TTC549 (cell line): ENCODE data around the gene CRABP2.

ENCODE experiments used
- FAIRE-seq: peaks from 2 replicates; lab custom pipeline; 2012; peaks lifted over from hg19 to GRCh38; lab: Jason Lieb, UNC

CRABP2 gene

DNA sequence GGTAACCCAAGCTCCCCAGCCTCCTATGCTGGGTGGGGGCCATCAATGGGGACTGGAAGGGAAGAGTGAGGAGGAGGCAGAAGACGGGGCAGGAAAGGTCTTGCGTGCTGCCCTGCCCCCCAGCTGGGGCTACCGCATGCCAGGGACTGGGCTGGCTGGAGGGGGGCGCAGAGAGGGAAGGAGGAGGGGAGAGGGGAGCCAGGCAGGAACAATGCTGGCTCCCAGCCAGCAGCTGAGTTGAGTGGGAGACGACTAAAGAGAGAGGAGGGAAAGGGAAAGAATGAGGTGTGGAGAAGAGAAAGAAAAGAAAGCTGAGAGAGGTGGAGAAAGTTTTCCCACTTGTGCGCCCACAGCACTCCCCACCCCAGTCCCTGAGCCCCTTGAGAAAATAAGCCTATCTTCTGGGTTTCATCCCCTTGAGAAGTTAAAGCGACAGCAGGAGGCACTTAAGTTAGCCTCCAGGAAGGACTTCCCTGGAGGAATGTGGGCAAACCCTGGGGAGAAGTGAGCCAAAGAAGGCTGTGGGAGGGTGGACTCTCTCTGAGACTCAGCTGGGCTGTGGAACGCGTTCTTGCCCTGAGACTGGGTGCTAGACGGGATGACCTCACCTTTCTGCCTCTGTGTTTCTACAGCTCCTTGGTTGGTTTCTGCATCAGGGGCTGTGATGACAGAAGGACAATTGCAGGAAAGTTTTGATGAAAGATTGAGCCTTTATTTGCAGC is 15.3 kb downstream of the CRABP2 start:
- no peak for FAIRE-seq

DNA sequence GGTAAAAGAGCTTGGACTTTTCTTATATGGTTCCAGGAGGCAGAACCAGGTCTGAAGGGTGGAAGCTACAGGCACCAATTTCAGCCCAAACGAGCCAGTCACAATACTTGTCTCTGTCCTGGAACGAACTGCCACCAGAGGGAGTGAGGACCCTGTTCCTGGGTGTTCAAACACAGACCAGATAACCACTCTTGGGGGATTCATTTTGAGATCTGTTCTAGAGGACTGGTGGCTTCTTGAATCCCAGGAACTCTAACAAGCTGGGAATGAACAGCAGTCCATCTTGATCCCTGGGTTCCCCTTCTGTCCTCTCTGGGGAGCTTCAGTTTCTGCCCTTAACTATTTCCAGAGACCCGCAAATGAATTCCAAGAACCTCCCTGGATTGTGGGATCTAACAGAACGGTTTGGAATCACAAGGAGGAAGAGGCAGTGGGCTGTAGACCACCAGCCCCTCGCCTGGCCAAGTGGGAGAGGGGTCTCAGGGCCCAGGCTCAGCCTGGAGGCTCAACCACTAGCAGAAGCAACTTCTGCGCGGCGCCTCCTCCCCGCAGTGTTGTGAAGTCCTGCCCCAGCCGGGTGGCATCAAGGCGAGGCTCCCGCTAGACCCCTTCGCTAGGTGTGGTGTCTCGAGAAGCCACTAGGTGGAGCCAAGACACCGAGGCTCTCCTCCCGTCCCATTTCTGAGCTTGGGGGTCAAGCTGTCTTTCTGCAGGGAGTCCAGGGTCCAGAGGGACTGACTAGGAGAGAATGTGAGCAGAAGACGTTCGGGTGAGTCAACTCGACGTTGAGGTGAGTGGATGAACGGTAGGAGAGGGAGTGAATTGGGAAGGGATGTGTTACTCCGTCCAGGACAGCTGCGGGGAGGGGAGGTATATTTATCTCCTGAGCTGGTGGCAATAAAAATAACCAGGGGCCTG is 16.1 kb downstream of the CRABP2 start:
- FAIRE-seq = peak; percentile 84

- no peak for FAIRE-seq
Measured at GRCh38 chr1:156684227-156684782, 21.1 kb downstream of the CRABP2 start.

DNA sequence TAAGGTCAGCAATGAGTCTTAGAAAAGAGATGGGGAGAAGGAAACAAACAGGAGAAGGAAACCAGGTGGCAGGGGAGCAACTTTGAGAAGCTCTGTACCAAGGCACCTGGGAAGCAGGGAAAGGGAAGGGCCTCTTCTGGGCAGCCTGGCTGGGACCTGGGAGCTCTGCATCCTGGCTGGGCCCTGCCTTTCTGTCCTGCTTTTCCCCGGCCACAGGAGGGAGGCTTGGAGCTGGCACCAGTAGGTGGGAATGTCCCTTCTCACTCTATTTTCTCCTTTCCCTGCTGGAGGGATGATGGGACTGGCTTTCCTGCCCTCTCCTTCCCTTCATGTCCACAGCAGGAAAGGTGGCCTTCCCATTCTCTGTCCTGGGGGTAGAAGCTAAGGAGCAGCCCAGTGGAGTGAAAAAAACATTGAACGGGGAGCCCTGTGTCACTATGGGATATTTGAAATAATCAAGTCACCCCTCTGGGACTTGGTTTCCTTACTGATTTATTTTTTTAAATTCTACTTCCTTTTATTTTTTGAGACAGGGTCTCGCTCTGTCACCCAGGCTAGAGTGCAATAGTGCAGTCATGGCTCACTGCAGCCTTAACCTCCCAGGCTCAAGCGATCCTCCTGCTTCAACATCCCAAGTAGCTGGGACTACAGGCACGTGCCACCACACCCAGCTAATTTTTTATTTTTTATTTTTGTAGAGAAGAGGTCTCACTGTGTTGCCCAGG is 23.1 kb downstream of the CRABP2 start:
- FAIRE-seq = no peak

DNA sequence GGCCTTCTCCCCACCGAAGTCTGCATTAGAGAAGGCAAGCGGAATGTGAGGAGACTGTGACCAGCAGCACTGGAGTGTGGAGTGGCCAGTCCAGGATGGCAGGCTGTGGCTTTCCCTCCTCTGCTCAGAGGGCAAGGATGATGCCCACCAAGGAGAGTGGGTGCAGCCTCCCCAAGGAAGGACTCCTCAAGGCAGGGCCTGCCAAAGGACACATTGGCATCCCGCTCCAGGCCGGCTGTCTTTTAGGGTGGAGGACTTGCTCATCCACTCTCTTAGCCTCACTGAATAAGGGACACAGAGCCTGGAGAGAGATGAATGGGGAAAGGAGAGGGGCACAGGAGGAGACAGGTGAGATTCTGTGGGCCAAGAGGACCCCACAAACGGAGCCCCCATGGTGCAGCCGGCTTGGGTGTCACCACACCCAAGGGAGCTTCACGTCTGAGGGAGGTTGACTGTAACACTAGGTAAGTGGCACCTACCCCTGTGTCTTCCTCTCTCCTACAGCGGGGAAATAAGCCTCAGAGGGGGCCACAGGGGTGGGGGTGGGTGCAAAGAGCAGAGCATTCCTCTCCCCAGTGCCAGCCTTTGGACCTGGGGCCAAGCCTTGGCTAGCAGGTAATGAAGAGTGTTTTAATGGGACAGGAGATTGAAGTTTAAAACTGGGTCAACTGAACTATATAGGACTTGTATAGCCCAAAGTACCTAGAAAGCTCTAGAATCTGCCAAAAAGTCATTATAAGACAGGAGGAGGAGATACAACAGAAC is 24.0 kb downstream of the CRABP2 start:
- no peak for FAIRE-seq

DNA sequence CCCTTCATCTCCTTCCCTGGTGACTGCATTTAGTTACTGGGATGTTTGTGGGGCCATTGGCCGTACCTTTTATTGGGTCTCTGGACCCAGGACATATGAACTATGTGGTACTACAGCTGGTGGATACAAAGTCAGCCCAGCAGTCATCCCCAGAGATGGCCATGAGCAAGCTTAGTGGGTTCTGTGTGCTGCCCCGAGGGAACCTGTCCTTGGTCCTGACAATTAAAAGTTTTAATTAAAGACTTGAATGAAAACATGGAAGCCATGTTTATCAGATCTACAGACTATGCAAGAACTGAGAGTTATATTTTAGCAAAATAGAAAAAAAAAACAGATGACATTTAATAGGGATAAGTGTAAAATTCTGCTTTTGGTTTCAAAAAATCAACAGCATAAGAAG is 25.3 kb downstream of the CRABP2 start:
- no peak for FAIRE-seq

DNA sequence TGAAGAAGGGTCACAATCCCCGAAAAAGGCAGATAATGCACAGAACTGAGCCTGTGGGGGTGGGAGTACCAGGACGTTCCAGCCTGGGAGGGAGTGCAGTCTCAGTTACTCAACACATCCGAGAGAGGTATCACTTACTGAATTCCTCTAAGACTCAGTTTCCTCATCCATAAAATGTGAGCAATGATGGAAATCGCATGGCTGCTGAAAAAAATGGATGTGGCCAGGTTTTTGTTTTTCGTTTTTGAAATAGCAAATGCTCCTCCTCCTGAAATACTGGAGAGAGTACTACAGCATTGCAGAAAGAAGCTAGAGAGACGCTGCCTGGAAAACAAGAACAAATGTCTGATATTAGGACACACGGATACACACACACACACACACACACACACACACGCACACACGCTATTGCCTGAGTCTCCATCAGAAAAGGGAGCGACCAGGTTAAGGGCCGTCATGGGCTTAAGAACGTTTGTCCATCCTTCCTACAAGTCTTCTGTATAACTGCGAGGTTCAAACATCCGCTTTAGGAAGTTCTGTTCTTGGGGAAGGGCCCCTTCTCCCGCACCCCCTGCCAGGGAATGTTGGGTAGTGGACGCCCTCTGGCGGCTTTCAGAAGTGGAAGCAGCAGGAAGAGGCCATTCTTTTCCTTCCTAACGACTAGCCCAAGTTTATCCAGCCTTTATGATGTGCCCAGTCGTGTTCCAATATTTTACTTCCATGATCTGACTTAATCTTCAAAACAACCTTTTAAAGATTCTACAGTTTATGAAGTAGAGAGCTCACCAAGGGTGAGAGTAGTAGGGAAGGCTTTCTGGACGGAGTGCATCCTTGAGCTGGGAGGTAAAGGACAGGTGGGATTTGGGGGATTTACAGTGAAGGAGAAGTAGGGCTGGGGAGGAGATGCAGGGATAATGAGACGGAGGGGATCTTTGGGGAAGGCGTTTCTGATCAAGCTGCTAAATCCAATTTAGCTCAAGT is 27.5 kb downstream of the CRABP2 start:
- peak; percentile 99 for FAIRE-seq

DNA sequence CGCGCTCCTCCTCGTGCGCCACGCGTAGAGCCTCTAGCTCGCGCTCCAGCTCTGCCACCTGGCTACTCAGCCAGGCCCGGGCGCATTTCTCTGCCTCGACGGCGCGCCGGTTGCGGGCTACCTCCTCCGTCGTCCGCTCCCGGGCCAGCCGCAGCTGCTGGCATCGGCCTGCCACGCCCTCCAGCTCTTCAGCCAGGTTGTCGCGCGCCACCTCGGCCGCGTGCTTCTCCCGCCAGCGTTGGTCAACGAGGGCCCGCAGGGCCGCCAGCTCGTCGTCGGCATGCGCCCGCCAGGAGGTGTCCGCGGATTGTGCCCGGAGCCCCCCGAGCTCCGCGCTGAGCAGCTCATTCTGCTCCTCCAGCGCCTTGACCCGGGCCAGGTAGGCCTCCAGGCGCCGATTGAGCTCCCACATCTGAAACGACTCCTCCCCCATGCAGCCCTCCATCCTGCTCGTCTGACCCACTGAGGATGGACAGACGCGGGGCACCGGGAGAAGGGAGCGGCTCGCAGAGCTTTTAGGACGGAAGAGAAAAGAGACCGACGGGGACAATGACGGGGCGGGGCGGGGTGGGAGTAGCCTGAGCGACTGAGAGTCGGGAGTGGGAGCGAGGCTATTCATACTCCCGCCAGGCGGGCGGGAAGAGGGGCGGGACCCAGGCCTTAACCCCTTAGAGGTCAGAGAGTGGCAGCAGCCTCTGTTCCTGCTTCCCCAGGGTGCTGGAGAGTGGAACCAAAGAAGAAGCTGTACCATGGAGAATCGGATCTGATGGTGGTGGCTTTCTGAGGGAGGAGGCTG is 28.4 kb downstream of the CRABP2 start, which contains the start of gene NES:
TSS of gene NES (minus strand) at position 588 of the 796 bp plus-strand sequence. CDS start at position 445, 143 bp downstream.
- FAIRE-seq = peak; percentile 59

- no peak for FAIRE-seq
Measured at GRCh38 chr1:156676114-156676819, 29.1 kb downstream of the CRABP2 start.

DNA sequence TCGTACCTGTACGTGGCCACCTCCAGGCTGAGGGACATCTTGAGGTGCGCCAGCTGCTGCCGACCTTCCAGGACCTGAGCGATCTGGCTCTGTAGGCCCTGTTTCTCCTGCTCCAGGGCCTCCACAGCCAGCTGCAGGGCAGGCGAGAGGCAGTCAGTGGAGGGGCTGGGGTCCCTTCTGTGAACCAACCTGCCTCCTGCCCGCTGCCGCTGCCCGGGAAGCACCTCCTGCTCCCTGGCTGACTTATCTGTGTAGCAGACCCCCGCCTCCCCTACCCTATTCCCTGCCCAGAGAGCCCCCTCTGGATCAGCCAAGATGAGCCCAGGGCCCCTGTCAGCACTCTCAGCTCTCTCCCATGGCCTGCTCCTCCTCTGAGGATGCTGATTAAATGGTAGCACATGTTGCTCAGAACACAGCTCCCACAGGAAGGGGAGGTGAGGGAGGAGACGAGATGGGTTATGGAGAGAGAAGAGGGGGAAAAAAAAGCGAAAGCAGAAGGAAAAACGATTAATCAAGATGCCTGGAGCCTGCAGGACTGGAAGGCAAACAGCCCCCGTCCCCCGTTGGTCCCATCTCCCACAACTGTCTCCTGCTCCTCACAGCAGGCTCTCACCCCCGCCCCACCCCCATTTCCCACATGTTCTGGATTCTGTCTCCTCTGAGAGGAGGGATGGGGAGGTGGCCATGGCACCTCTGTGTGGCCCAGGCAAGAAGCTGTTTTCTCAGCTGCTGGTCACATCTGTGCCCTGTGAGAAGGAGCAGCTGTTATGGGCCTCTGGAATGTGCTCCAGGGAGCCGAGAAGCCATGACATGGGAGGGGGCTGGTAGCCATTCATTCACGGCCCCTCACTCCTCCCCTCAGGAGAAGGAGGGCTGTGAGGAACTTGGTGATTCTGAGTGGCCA is 29.9 kb downstream of the CRABP2 start:
- FAIRE-seq = no peak

- no peak for FAIRE-seq
Measured at GRCh38 chr1:156673387-156674121, 31.8 kb downstream of the CRABP2 start.

GRCh38 chr1:156671804-156672203 is 33.6 kb downstream of the CRABP2 start:
- FAIRE-seq = no peak

GRCh38 chr1:156670791-156671190 is 34.6 kb downstream of the CRABP2 start:
- FAIRE-seq = no peak

GRCh38 chr1:156670359-156670758 is 35.0 kb downstream of the CRABP2 start:
- FAIRE-seq = no peak

DNA sequence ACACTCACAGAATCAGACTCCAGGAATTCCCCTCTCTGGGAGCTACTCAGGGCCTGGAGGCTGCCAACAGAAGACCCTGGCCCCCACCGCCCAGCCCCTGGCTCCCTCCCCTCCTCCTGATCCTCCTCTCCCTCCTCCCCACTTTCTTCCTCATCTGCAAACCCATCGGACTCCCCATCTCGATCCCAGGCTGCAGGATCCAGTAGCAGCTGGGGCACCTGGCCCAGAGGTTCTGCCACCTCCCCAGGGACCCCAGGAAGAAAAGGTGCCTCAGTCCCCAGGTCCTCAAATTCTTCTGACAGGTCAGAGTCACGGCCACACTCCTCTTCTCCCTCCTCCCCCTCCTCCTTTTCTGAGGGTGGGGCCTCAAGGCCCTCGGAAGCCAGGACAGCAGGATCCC is 35.6 kb downstream of the CRABP2 start:
- no peak for FAIRE-seq

DNA sequence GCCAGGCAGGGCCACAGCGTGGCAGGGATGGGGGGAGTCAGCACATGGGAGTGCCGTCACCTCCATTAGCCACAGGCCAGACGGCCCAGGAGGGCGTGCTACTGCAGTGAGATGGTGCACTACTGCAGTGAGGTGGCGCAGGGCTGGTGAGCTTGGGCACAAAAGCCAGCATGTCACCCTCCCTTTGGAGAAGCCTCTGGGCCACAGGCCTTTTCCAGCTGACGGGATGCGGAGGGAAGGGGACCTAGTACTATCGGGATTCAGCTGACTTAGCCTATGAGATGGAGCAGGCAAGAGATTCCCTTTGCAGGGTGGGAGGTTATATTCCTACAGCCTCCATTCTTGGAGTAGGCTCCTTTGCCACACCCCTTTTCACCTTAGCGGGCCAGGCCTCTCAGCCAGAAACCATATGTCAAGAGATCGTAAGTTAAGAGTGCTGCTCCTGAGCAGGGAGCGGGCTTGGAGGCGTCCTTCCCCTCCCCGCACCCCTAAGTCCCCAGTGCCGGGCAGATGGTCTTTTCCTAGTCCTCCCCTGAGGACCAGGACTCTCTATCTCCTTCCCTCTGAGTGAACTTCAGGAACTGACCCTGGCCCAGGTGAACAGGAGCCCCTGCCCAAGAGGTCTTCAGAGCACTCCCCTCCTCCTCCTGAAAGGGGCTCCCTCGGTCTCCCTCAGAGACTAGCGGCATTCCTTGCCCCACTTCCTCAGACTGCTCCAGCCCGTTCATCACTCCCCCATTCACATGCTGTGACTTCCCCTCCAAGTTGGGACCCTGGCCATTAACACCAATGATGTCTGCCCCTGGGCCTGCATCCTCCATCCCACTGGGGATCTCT is 36.4 kb downstream of the CRABP2 start:
- FAIRE-seq = peak; percentile 51
